GM12864 (cell line): ENCODE measurements around the gene SH3GL3.

Experiments used
- DNase-seq: peaks from one replicate; pipeline ENCODE4 v3.0.0-alpha.2; 2011; ENCODE audit warnings: low read depth
- H3K4me3 ChIP-seq: 2 replicates; pipeline ENCODE4 v1.5.1; 2011; ENCODE audit warnings: mild to moderate bottlenecking, low read depth, low read length, control low read depth
- TF ChIP-seq, protein P1 (sequence below): IDR thresholded peaks from 2 replicates; pipeline ENCODE4 v1.5.1; 2011; ENCODE audit warnings: low read depth, mild to moderate bottlenecking, moderate library complexity, low read length, control low read depth, inconsistent platforms; ENCODE audit errors: missing control alignments

Gene SH3GL3

DNA sequence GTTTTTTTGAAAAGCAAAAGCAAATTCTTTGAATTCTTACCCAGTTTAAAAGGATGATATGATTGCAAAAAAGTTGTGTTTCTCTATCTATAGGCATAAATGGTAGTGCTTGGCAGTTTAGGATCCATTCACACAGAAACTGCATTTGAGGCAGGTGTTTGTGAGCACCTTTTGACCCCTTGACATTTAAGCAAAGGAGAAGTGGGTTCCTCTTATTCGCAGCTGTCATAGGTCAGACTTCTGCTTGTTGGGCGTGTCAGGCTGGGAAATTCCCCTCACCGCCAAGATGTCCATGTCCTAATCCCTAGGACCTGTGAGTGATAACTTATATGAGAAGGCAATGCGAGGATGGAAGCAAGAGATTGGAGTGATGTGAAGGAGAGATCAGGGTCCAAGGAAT, 67.4 kb downstream of the SH3GL3 start:
- TF ChIP-seq, protein P1, sequence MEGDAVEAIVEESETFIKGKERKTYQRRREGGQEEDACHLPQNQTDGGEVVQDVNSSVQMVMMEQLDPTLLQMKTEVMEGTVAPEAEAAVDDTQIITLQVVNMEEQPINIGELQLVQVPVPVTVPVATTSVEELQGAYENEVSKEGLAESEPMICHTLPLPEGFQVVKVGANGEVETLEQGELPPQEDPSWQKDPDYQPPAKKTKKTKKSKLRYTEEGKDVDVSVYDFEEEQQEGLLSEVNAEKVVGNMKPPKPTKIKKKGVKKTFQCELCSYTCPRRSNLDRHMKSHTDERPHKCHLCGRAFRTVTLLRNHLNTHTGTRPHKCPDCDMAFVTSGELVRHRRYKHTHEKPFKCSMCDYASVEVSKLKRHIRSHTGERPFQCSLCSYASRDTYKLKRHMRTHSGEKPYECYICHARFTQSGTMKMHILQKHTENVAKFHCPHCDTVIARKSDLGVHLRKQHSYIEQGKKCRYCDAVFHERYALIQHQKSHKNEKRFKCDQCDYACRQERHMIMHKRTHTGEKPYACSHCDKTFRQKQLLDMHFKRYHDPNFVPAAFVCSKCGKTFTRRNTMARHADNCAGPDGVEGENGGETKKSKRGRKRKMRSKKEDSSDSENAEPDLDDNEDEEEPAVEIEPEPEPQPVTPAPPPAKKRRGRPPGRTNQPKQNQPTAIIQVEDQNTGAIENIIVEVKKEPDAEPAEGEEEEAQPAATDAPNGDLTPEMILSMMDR, result no peak
- DNase-seq, result no peak
- no peak overlapping the region for H3K4me3 ChIP-seq

DNA sequence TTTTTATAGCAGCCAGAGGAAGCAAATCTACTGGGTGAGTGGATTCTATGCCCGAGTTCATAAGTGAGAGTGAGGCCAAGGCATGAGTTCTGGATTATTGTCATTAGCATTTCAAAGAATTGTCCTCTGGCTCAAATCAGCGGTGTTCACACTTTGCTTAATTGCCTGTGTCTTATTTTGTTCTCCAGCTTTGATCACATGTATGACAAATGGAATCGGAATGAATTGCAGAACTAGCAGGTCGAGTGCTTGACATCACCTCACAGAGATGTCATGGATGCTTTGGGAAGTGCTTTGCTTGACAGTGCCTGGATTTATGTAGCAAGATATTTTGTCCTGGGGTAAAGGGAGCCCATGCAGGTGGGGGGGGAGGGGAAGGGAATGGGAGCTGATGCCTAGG, 68.0 kb downstream of the SH3GL3 start:
- TF ChIP-seq, protein P1, result no peak
- no peak overlapping the region for H3K4me3 ChIP-seq
- no peak for DNase-seq

DNA sequence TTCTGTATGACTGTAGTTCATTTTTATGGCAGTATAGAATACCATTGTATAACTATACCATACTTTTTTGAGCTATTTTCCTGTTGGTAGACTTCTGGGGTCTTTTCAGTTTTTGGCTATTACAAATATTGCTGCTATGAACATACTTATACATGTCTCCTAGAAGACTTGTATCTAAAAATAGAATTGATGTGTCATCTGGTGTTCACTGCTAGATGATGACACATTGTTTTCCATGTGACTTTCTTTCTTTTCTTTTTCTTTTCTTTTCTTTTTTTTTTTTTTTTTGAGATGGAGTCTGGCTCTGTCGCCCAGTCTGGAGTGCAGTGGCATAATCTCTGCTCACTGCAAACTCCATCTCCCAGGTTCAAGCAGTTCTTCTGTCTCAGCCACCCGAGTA, 69.8 kb downstream of the SH3GL3 start:
- no peak for DNase-seq
- TF ChIP-seq, protein P1, result no peak
- no peak overlapping the region for H3K4me3 ChIP-seq

DNA sequence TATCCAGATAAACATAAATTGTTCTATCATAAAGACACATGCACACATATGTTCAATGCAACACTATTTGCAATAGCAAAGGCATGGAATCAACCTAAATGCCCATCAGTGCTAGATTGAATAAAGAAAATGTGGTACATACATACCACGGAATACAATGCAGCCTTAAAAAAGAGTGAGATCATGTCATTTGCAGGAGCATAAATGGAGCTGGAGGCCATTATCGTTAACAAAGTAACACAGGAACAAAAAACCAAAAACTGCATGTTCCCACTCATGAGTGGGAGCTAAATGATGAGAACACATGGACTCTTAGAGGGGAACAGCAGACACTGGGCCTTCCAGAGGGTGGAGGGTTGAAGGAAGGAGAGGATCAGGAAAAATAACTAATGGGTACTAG, 79.2 kb downstream of the SH3GL3 start:
- TF ChIP-seq, protein P1, result no peak
- DNase-seq, result no peak
- H3K4me3 ChIP-seq, result no peak overlapping the region

DNA sequence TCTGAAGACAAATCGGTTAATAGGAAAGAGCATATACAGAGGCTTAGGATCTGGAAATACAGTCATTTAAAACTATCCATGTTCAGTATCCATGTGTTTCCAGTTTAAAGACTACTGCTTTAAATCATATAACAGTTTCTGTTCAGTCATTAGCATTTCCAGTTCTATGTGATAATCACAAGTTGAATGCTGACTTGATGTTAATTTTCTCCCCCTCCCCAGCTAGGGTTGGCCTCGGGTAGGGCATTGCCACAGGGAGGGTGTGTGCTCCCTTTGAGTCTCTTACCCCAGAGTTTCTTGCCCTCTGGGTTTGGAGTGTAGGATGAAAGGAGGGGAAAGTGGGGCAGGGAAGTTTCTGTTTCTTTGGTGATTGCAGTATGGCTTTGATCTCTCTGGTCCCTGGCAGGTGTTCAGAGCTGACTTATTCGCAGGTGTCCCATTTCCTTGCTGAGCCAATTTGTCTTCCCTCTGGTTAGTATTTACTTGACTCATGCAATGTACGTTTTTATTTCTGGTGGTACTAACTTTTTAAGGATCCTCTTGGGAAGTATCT, 86.3 kb downstream of the SH3GL3 start:
- no peak overlapping the region for H3K4me3 ChIP-seq
- no peak for DNase-seq
- TF ChIP-seq, protein P1, result no peak

DNA sequence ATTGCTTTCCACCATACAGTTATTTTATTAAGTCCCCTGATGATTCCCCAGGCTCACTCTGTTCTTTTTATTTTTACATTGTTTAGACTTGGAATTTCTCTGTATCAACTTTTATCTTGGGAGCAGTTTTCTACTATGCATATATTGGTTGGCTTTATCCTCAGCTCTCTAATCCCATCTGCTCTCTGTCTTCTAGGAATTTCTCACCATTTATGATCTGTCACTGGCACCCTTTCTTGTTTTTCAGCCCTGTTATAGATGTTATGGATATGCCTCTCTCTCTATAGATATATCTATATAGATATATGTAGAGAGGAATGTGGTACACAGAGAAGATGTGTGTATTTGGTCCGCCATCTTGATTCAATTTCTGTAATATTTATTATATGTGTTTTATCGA, 90.5 kb downstream of the SH3GL3 start:
- no peak for DNase-seq
- no peak overlapping the region for H3K4me3 ChIP-seq
- TF ChIP-seq, protein P1, result no peak

DNA sequence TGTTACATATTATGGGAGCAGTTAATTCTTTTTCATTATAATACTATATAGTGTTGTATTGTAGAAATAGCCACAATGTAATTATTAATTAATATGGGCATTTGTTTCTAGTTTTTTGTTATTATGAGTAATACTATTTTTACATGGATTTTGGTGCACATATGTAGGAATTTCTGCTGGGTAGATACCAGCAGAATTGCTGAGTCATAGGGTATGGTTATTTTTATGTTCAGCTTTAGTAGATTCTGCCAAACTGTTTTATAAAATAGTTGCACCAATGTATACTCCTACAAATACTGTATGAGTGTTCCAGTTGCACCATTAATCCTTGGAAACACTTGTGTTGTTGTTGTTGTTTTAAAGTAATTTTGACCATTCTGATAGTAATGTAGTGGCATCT, 91.5 kb downstream of the SH3GL3 start:
- H3K4me3 ChIP-seq, result no peak overlapping the region
- DNase-seq, result no peak
- TF ChIP-seq, protein P1, result no peak
